ENCODE measurements around the gene DUSP1.

DUSP1 gene

DNA sequence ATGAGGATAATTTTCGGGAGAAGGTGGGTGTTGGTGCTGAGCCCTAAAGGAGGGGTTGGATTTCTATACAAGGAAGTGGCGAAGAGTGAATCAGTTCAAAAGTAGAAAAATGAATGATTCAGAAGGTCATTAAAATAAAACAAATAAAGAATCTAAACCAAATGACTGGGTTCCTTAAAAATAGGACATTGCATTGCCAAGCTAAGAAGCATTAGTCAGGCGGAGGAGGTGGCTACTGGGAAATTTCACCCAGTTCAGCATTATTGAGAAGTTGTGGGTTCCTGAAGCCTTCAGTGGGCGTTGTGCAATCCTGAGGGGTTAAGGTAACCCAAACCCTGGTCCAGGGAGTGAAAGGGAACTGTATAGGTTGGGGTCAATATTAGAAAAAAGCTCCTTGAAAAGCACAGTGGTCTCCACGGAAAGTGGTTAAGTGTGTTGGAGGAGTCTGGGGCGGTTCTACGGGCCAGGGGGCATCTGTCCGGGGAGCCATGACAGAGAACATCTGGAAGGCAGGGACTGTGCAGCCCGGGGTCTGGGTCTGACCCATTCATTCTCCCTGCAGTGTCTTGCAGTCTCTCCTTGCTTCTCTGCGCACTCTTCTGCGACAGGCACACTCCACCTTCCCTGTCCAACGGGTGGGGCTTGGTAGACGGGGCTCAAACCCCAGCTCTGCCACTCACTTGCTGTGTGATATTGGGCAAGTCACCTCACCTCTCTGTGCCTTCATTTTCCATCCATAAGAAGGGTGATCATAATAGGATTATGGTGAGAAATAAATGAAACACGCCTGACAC is 27.6 kb upstream of the DUSP1 start:
- TF ChIP-seq, protein P1, sequence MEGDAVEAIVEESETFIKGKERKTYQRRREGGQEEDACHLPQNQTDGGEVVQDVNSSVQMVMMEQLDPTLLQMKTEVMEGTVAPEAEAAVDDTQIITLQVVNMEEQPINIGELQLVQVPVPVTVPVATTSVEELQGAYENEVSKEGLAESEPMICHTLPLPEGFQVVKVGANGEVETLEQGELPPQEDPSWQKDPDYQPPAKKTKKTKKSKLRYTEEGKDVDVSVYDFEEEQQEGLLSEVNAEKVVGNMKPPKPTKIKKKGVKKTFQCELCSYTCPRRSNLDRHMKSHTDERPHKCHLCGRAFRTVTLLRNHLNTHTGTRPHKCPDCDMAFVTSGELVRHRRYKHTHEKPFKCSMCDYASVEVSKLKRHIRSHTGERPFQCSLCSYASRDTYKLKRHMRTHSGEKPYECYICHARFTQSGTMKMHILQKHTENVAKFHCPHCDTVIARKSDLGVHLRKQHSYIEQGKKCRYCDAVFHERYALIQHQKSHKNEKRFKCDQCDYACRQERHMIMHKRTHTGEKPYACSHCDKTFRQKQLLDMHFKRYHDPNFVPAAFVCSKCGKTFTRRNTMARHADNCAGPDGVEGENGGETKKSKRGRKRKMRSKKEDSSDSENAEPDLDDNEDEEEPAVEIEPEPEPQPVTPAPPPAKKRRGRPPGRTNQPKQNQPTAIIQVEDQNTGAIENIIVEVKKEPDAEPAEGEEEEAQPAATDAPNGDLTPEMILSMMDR (conservative IDR thresholded peaks at IDR 0.05; ENCODE audit: low read depth), result no peak
- peak overlapping the region; percentile 85 for H3K27ac ChIP-seq
- POLR2A ChIA-PET (ENCODE audit: low non-redundant PET), result interaction anchor here (0.5 kb wide), 1 partner anchor 21 kb away, joined by 3 read pairs; no protein-coding TSS in a partner anchor
- CTCF ChIA-PET, result interaction anchor here (0.7 to 1.1 kb wide), 2 partner anchors 17 to 33 kb away, joined by 3 to 5 read pairs; no protein-coding TSS in a partner anchor
- peak; percentile 91 for DNase-seq (ENCODE audit: low spot score)

- TF ChIP-seq, protein P1 (conservative IDR thresholded peaks at IDR 0.05; ENCODE audit: low read depth), result no peak
- peak overlapping the region; percentile 84 for H3K27ac ChIP-seq
- ChIA-PET POLR2A (ENCODE audit: low non-redundant PET) (interaction anchor here (0.8 kb wide), 1 partner anchor 27 kb away, joined by 3 read pairs; the partner anchor contains the start of gene DUSP1), CTCF (interaction anchor here (0.7 to 1.1 kb wide), 2 partner anchors 16 to 32 kb away, joined by 3 to 5 read pairs; no protein-coding TSS in a partner anchor)
- no peak for DNase-seq (ENCODE audit: low spot score)
Measured at GRCh38 chr5:172797771-172798191, 26.8 kb upstream of the DUSP1 start.

DNA sequence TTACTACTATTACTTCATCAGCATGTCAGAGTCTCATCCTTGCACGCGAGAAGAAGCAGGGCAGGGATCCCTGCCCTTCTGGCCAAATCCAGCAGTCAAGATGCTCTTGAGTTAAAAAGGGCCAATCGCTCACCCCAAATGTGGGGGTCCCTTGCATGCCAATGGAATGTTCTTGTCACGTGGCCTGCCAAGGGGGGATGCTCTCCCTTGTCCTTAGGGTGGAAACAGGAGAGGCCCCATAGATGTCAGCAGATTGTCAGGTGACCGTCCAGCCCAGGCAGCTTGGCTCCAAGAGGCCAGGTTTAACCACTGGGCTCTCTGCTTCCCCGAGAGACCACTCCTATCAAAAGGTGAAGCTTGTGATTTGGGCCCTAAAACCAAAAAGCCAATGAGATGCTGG is 25.3 kb upstream of the DUSP1 start:
- POLR2A ChIA-PET (ENCODE audit: low non-redundant PET), result no interaction called here
- TF ChIP-seq, protein P1 (conservative IDR thresholded peaks at IDR 0.05; ENCODE audit: low read depth), result no peak
- CTCF ChIA-PET, result interaction anchor here (0.6 to 1.3 kb wide), 4 partner anchors 14 to 281 kb away, joined by 3 to 5 read pairs (median 4); no protein-coding TSS in a partner anchor
- DNase-seq (ENCODE audit: low spot score), result no peak
- H3K27ac ChIP-seq, result peak overlapping the region; percentile 84

GRCh38 chr5:172795318-172795977 is 24.5 kb upstream of the DUSP1 start:
- TF ChIP-seq, protein P1 (conservative IDR thresholded peaks at IDR 0.05; ENCODE audit: low read depth), result no peak
- ChIA-PET POLR2A (ENCODE audit: low non-redundant PET) (interaction anchor here (0.6 to 2.1 kb wide), 2 partner anchors 12 to 23 kb away, joined by 4 to 7 read pairs; no protein-coding TSS in a partner anchor), CTCF (interaction anchor here (0.6 to 1.3 kb wide), 4 partner anchors 13 to 282 kb away, joined by 3 to 5 read pairs (median 4); no protein-coding TSS in a partner anchor)
- peak overlapping the region; percentile 84 for H3K27ac ChIP-seq
- peak; percentile 53 for DNase-seq (ENCODE audit: low spot score)

GRCh38 chr5:172793577-172794488 is 22.8 kb upstream of the DUSP1 start:
- peak overlapping the region; percentile 84 for H3K27ac ChIP-seq
- TF ChIP-seq, protein P1 (conservative IDR thresholded peaks at IDR 0.05; ENCODE audit: low read depth), result no peak
- CTCF ChIA-PET, result interaction anchor here (0.5 to 0.8 kb wide), 3 partner anchors 45 to 495 kb away, joined by 3 read pairs; no protein-coding TSS in a partner anchor
- POLR2A ChIA-PET (ENCODE audit: low non-redundant PET), result interaction anchor here (2.1 kb wide), 1 partner anchor 22 kb away, joined by 7 read pairs; no protein-coding TSS in a partner anchor
- DNase-seq (ENCODE audit: low spot score), result no peak

Data from RWPE1 (cell line).